ENCODE data around the gene PDIA5. TPM values are rescaled to one million over a fixed set of nuclear protein-coding genes. Genes with fewer than 3 reads are reported as not detected.

Gene PDIA5
- total and polyA plus RNA-seq, 9 donors, result 11.2 to 58.3 (median 24.3) TPM

DNA sequence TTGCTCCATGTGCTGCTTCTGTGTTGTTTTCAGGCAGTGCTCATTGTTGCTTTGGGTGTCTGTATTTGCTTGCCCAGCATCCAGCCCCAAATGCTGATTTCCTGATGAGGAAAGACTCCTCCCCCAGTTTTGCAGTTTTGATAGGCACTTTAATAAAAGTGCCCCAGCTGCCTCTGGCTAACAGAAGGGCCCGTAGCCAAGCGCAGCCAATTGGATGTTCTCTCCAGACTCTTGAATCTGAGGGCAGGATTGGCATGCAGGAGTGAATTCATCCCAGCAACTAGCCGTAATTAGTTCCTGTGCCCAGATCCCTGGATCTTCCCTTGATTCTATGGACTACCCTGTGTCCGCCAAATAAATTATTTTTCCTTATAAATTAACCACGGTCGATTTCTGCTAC, 24.4 kb upstream of the PDIA5 start:
- Histone ChIP-seq H3K9me3 (no peaks in the 10 kb centered on the region), H3K36me3 (no peaks in the 10 kb centered on the region)

DNA sequence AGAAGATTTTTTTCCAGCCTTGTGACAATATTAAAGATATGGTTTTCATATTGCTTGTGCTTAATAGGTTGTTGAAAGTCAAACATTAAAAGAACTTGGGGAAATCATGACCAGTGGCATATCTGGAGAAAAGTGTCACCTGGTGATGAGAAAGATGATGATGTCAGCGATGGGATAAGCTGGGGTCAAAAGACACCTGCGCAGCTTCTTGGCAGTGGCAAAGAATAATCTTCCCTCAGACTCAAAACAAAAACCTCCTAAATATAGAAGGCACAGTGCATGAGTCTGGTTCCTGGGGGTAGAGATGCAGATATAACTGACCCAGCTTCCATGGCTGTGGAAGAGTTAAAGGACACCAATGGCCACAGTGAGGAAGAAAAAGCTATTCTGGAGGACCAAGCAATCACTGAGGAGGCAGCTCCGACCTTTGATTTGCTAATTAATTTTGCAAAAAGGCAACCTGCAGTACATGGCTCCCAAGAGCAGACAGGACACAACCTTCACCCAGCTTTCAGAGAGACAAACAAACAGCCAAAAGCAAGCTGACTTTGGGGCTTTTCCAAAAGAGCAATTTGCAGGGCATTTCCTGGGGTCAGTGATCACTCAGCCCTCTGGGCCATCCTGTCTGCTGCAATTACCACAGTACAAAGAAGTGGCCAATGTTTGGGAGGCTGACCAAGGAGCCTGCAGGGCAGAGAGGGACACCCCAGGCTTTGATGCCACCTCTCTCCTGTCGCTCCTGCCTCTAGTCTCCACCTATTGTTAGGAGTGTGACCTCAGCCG, 21.7 kb upstream of the PDIA5 start:
- peaks cover 1% of the 10 kb centered on the region for H3K4me1 ChIP-seq (ENCODE audit: insufficient read depth)
- no peak overlapping the region for H3K27ac ChIP-seq
- intact Hi-C loops (cut with DNase I), result no loop called here
- H3K4me3 ChIP-seq, result no peak overlapping the region
- H3K9me3 ChIP-seq, result no peaks in the 10 kb centered on the region
- WGBS, 3 donors, result 58 to 67% (median 58%) methylated on average over 5 of the region's 5 CpGs
- DNase-seq, result no peak
- TF ChIP-seq POLR2A (IDR thresholded peaks at IDR 0.05), result no peak
- TF ChIP-seq, protein P1, sequence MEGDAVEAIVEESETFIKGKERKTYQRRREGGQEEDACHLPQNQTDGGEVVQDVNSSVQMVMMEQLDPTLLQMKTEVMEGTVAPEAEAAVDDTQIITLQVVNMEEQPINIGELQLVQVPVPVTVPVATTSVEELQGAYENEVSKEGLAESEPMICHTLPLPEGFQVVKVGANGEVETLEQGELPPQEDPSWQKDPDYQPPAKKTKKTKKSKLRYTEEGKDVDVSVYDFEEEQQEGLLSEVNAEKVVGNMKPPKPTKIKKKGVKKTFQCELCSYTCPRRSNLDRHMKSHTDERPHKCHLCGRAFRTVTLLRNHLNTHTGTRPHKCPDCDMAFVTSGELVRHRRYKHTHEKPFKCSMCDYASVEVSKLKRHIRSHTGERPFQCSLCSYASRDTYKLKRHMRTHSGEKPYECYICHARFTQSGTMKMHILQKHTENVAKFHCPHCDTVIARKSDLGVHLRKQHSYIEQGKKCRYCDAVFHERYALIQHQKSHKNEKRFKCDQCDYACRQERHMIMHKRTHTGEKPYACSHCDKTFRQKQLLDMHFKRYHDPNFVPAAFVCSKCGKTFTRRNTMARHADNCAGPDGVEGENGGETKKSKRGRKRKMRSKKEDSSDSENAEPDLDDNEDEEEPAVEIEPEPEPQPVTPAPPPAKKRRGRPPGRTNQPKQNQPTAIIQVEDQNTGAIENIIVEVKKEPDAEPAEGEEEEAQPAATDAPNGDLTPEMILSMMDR (IDR thresholded peaks at IDR 0.05), result no peak
- TF ChIP-seq EP300 (IDR thresholded peaks at IDR 0.05), result no peak
- no peaks in the 10 kb centered on the region for H3K36me3 ChIP-seq
- no peaks in the 10 kb centered on the region for H3K27me3 ChIP-seq

More for the DNA sequence above, 24.4 kb upstream of the PDIA5 start:
- no peaks in the 10 kb centered on the region for H3K27me3 ChIP-seq
- no peak overlapping the region for H3K4me3 ChIP-seq
- TF ChIP-seq, protein P1 (IDR thresholded peaks at IDR 0.05), result no peak
- no peak for TF ChIP-seq EP300 (IDR thresholded peaks at IDR 0.05)
- TF ChIP-seq POLR2A (IDR thresholded peaks at IDR 0.05), result no peak
- DNase-seq, result no peak
- WGBS, 3 donors, result 74 to 80% (median 78%) methylated on average over 6 of the region's 6 CpGs
- intact Hi-C loops (cut with DNase I), result no loop called here
- H3K4me1 ChIP-seq (ENCODE audit: insufficient read depth), result no peaks in the 10 kb centered on the region
- H3K27ac ChIP-seq, result no peak overlapping the region

DNA sequence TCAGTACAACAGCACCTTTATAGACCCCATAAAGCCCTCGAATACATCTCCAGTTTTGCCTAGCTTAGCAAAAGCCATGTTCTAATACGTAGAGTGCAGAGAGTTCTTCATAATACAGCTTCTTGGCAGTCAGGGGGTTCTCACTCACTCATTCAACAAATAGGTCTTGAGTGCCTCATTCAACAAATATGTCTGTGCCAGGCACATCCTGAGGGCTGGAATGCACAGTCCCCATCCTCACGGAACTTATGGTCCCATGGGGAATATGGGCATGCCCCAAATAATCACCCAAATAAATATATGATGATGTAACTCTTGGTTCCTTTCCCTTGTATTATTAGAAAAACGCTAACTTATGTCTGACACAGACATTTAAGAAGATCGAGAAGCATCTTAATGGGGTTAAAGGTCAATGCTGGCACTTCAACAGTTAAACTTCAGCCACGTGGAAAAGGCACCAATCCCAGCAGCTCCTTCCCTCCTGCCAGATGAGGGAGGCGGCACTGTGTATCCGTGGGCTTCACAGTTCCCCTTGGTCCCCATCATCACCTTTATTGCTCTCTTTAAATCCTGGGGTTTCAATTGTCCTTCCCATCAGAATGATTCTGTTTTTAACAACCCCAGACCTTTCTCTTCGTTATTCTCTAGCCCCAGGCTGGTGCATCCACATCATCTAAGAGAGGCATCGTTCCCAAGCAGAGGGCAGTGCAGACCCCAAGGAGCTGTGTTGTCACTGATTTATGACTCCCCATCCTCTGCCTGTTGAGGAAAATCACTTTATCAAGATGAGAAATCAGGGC, 20.4 kb upstream of the PDIA5 start:
- 52 to 60% (median 53%) methylated on average over 10 of the region's 10 CpGs for WGBS, 3 donors
- H3K9me3 ChIP-seq, result no peaks in the 10 kb centered on the region
- H3K36me3 ChIP-seq, result no peaks in the 10 kb centered on the region
- no peak overlapping the region for H3K4me3 ChIP-seq
- DNase-seq, result no peak
- intact Hi-C loops (cut with DNase I), result no loop called here
- TF ChIP-seq POLR2A (IDR thresholded peaks at IDR 0.05) (no peak), EP300 (IDR thresholded peaks at IDR 0.05) (no peak)
- TF ChIP-seq, protein P1 (IDR thresholded peaks at IDR 0.05), result no peak
- H3K4me1 ChIP-seq (ENCODE audit: insufficient read depth), result peaks cover 1% of the 10 kb centered on the region
- no peak overlapping the region for H3K27ac ChIP-seq
- no peaks in the 10 kb centered on the region for H3K27me3 ChIP-seq

DNA sequence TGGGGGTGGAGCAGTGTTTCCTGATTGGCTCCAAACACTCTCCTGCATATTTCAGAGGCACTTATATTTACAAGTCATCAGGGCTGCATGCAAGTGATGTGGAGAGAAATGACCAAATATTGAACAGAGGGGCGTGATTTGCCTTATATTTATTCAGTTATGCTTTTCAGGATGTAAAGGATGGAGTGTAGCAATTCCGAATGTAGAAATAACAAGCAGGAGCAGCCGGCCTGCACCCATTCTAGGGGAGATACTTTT, 19.8 kb upstream of the PDIA5 start:
- TF ChIP-seq, protein P1 (IDR thresholded peaks at IDR 0.05), result no peak
- TF ChIP-seq EP300 (IDR thresholded peaks at IDR 0.05) (no peak), POLR2A (IDR thresholded peaks at IDR 0.05) (no peak)
- intact Hi-C loops (cut with DNase I), result no loop called here
- H3K27ac ChIP-seq, result no peak overlapping the region

More for the DNA sequence above, 19.8 kb upstream of the PDIA5 start:
- Histone ChIP-seq H3K4me1 (ENCODE audit: insufficient read depth) (peaks cover 1% of the 10 kb centered on the region), H3K27me3 (no peaks in the 10 kb centered on the region), H3K4me3 (no peak overlapping the region), H3K9me3 (no peaks in the 10 kb centered on the region), H3K36me3 (no peaks in the 10 kb centered on the region)
- 87 to 93% (median 88%) methylated on average over 3 of the region's 3 CpGs for WGBS, 3 donors
- DNase-seq, result no peak
